SW480 (cell line): ENCODE measurements around the gene EHBP1.
"Not testable (repeated sequence)": the region's sequence is repeated elsewhere in the genome, so short reads cannot be mapped to it uniquely, and the experiment has no call there.

Experiments
- DNase-seq: peaks from one replicate; pipeline ENCODE4 v3.0.0-alpha.2; 2016; ENCODE audit warnings: low spot score

Gene EHBP1

DNA sequence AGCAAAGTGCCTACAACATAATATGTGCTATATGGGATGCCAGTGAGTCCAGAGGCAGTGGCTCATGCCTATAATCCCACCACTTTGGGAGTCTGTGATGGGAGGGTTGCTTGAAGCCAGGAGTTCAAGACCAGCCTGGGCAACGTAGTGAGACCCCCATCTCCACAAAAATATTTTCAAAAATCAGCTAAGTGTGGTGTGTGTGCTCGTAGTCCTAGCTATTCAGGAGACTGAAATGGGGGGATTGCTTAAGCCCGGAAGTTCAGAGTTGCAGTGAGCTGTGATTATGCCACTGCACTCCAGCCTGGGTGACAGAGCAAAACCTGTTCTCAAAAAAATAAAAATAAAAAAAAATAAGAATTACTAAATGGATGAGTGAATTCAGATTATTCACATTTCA, 368.5 kb downstream of the EHBP1 start:
- no peak for DNase-seq

DNA sequence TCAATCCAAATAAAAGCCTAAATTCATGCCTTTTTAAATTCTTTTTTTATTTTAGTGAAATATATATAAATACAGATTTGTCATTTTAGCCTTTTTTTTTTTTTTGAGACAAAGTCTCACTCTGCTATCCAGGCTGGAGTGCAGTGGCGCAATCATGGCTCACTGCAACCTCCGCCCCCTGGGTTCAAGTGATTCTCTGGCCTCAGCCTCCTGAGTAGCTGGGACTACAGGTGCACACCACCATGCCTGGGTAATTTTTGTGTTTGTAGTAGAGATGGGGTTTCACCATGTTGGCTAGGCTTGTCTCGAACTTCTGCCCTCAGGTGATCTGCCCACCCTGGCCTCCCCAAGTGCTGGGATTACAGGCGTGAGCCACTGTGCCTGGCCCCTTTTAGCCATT, 368.9 kb downstream of the EHBP1 start:
- not testable (repeated sequence) for DNase-seq

DNA sequence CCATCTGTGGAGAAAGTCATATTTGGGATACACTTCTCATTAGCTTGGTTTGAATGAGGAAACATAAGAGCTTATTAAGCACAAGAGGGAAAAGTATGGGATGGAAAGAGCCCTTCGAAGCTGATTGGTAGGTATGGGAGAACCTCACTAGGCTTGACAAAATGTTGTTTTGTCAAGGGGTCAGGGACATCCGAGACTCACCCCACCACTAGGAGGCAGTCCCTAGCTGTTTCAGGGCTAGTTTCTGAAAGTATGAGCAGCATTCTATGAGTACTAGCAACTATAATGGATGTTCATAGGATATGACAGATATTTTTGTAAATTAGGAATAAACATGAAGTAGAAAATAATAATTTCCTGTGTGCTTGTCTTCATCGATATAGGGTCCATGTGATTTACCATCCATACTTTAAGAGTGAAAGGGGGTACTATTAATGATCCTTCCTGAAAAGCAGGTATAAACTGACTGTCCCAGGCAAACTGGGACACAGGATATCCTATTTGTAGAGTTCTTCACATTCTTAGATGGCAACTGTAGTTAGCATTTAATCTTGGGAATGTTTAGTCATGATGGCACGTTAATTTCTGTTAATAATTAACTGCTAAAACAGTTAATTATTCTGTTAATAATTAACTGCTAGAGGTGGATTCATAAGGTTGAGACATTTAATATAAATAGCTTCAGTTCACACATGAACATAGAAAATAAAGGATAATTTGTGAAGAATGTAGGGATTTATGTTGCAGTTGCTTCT, 373.5 kb downstream of the EHBP1 start:
- peak; percentile 53 for DNase-seq

DNA sequence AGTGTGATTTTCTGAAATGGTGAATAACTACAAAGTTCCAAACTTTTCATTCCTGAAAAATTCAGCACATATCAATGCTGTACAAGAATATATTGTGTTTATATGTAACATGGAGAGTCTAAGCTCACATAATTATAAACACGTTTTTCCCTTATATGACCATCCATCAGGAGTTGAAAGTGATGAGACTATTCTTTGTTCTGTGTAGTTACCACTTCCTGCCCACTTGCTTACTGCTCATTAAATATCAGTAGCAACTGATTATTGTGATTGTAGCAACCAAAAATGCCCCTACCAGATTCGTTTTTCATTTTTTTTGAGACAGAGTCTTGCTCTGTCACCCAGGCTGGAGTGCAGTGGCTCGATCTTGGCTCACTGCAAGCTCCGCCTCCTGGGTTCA, 375.9 kb downstream of the EHBP1 start:
- DNase-seq = no peak

DNA sequence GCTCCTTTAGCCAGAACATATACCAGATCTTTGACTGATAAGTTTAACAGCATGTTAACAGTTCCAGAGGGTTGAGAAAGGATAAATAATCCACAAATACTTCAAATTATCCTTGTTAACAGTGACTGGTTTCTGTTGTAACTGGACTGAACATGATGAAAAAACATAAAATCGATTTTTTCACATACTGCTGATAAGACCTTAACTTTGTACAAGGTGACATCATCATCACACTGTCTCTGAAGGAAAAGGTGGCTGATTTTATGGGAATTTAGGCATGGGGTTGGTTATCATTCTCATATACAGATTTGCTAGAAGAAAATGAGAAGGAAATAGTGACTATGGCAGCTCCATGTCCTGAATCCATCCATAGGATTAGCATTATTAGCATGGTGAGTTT, 381.2 kb downstream of the EHBP1 start:
- DNase-seq = no peak

DNA sequence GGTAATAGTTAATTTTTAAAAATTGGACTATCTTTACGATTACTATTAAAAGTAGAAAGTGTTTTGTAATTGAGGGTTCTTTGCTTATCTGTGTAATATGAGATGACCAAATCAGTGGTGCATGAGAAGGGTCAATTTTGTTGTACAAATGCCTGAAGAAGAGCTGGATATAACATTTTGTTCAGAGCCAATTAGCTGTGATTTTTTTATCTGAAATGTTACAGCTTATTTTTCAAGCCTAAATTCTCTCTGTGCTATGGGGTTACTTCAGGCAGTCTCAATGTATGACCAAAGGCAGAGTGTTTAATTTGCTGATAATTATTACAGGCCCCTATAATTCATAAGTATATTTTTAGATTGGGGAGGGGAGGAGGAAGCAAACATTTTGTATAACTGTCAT, 386.9 kb downstream of the EHBP1 start:
- no peak for DNase-seq

DNA sequence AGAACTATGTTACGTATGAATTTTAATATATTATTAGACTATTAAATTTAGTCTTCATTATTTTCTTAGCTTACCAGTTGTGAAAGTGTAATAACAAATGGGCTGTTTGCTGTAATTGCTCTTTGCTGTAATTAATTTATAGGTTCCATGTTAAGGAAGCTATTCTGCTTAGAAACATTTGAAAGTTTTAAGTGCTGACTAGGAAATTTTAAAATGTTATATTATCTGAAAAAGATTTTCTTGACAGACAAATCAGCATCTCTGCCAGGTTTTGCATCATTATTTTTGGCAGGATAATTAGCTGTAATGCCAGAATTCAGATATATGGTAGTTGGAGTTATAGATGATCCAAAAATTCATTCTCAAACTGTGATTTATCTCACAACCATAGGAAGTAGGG, 387.3 kb downstream of the EHBP1 start:
- no peak for DNase-seq

DNA sequence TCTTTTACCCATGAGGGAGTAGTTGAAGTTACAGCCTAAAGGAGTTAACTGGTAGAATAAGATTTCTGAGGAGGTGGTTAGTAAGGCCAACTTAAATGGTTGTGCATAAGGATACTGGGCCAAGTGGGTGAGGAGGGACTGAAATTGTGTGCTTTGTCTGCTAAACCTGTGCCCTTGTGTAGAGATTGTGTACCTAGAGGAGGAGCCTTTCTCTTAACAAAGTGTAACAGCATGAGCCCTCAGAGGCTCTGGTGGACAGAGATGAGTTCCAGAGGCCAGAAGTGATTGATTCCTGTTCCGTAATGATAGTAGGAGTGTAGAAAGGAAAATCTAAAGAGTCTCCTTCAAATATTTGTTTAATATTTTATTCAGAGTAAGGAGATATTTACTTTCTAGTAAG, 388.0 kb downstream of the EHBP1 start:
- DNase-seq = no peak
